ENCODE data around the gene APOBR.
"Not testable (repeated sequence)": the region's sequence is repeated elsewhere in the genome, so short reads cannot be mapped to it uniquely, and the experiment has no call there.

- TF ChIP-seq EZH2 (IDR thresholded peaks at IDR 0.05; ENCODE audit: insufficient read depth, poor library complexity, severe bottlenecking); EZH2phosphoT487 (IDR thresholded peaks at IDR 0.05; ENCODE audit: insufficient read depth, low read depth): not testable (repeated sequence)
These were observed 11.1 kb upstream of the APOBR start for GRCh38 chr16:28483361-28483760.

All from GM23248 (cell line).